ENCODE results near the gene PRKAR2A. TPM values are rescaled to one million over a fixed set of nuclear protein-coding genes. Genes with fewer than 3 reads are reported as not detected.

Gene PRKAR2A
- total RNA-seq, 1 experiment from 2014 or later, result 61.3 TPM

DNA sequence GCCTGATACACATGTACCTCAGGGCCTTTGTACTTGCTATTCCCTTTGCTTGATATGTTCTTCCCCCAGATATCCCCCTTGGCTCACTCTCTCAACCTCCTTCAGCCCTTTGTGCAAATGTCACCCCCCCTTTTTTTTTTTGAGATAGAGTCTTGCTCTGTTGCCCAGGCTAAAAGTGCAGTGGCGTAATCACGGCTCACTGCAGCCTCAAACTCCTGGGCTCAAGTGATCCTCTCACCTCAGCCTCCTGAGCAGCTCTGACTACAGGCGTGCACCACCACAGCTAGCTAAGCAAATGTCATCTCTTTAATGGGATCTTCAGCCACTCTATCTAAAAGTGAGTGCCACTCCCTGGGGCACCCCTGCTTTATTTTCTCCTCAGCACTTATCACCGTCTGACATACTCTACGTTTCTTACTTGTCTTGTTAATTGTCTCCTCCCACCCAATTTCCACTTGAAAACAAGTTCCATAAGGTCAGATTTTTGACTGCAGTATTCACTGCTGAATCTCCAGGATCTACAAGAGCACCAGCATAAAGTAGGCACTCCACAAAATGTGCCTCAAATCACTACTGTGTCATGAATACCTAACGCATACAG, 145.3 kb downstream of the PRKAR2A start:
- DNase-seq (ENCODE audit: unreplicated experiment), result no peak
- Mint-ChIP-seq H3K27ac (ENCODE audit: low read depth, unreplicated experiment) (no peak overlapping the region), H3K9me3 (ENCODE audit: unreplicated experiment) (no peaks in the 10 kb centered on the region), H3K4me3 (ENCODE audit: unreplicated experiment) (no peak overlapping the region), H3K4me1 (ENCODE audit: insufficient read depth, unreplicated experiment) (peaks cover 8% of the 10 kb centered on the region), H3K36me3 (ENCODE audit: insufficient read depth, unreplicated experiment) (peaks cover 97% of the 10 kb centered on the region), H3K27me3 (ENCODE audit: insufficient read depth, unreplicated experiment) (no peaks in the 10 kb centered on the region)
- intact Hi-C loops (cut with micrococcal nuclease), result no loop called here
- POLR2A ChIA-PET, result interaction anchor here (0.6 kb wide), 2 partner anchors 38 kb away, joined by 3 read pairs; no protein-coding TSS in a partner anchor
- BruUV-seq (replicated peaks), result no TSS peak
- CTCF ChIA-PET, result no interaction called here
- TF ChIP-seq, protein P1, sequence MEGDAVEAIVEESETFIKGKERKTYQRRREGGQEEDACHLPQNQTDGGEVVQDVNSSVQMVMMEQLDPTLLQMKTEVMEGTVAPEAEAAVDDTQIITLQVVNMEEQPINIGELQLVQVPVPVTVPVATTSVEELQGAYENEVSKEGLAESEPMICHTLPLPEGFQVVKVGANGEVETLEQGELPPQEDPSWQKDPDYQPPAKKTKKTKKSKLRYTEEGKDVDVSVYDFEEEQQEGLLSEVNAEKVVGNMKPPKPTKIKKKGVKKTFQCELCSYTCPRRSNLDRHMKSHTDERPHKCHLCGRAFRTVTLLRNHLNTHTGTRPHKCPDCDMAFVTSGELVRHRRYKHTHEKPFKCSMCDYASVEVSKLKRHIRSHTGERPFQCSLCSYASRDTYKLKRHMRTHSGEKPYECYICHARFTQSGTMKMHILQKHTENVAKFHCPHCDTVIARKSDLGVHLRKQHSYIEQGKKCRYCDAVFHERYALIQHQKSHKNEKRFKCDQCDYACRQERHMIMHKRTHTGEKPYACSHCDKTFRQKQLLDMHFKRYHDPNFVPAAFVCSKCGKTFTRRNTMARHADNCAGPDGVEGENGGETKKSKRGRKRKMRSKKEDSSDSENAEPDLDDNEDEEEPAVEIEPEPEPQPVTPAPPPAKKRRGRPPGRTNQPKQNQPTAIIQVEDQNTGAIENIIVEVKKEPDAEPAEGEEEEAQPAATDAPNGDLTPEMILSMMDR (IDR thresholded peaks at IDR 0.05; ENCODE audit: unreplicated experiment), result no peak

DNA sequence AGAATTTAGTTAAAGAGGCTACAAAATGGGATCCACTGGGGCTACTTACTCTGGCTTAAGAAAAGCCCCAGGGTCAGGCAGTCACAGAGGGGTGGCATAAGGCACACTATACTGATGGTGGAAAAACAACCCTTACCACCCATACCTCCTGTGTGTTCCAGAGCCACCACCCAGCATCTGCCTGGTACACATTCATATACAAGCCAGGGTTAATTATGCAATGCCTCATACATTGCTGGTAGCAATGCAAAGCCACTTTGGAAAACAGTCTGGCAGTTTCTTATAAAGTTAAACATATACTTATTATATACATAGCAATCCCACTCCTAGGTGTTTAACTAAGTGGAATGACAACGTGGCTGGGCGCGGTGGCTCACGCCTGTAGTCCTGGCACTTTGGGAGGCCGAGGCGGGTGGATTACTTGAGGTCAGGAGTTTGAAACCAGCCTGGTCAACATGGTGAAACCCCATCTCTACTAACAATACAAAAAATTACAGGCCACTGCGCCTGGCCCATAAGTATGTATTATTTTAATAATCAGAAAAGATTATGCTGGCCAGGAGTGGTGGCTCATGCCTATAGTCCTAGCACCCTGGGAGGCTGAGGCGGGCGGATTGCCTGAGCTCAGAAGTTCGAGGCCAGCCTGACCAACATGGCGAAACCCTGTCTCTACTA, 146.8 kb downstream of the PRKAR2A start:
- TF ChIP-seq, protein P1 (IDR thresholded peaks at IDR 0.05; ENCODE audit: unreplicated experiment), result no peak
- no peaks in the 10 kb centered on the region for H3K27me3 Mint-ChIP-seq (ENCODE audit: insufficient read depth, unreplicated experiment)
- ChIA-PET CTCF (no interaction called here), POLR2A (interaction anchor here (8.8 kb wide), 1 partner anchor 15 kb away, joined by 114 read pairs; the partner anchor contains the start of gene IP6K2)
- H3K9me3 Mint-ChIP-seq (ENCODE audit: unreplicated experiment), result no peaks in the 10 kb centered on the region
- no peak overlapping the region for H3K4me3 Mint-ChIP-seq (ENCODE audit: unreplicated experiment)
- intact Hi-C loops (cut with micrococcal nuclease), result no loop called here
- peaks cover 8% of the 10 kb centered on the region for H3K4me1 Mint-ChIP-seq (ENCODE audit: insufficient read depth, unreplicated experiment)
- H3K36me3 Mint-ChIP-seq (ENCODE audit: insufficient read depth, unreplicated experiment), result peaks cover 93% of the 10 kb centered on the region
- no peak for DNase-seq (ENCODE audit: unreplicated experiment)
- BruUV-seq (replicated peaks), result no TSS peak
- H3K27ac Mint-ChIP-seq (ENCODE audit: low read depth, unreplicated experiment), result no peak overlapping the region

DNA sequence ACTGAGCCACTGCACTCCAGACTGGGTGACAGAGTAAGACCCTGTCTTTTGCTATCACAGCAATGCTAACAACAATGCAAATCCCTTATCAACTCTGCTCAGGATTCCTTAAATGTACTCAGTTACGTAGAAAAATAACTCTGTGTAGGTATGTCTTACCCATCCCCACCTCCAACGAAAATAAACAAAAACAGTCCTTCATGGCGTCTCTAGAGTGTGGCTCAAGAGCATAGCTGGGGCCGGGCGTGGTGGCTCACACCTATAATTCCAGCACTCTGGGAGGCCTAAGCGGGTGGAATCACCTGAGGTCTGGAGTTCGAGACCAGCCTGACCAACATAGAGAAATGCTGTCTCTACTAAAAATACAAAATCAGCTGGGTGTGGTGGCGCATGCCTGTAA, 148.8 kb downstream of the PRKAR2A start:
- intact Hi-C loops (cut with micrococcal nuclease), result loop anchor here (2.0 to 10.0 kb wide), 2 partner anchors 42 to 216 kb away; partner anchors contain the start of gene ARIH2
- Mint-ChIP-seq H3K9me3 (ENCODE audit: unreplicated experiment) (no peaks in the 10 kb centered on the region), H3K36me3 (ENCODE audit: insufficient read depth, unreplicated experiment) (peaks cover 90% of the 10 kb centered on the region), H3K27ac (ENCODE audit: low read depth, unreplicated experiment) (no peak overlapping the region), H3K4me3 (ENCODE audit: unreplicated experiment) (no peak overlapping the region), H3K4me1 (ENCODE audit: insufficient read depth, unreplicated experiment) (peaks cover 20% of the 10 kb centered on the region), H3K27me3 (ENCODE audit: insufficient read depth, unreplicated experiment) (no peaks in the 10 kb centered on the region)
- ChIA-PET POLR2A (interaction anchor here (1.5 to 8.8 kb wide), 4 partner anchors 9 to 41 kb away, joined by 6 to 114 read pairs (median 54); partner anchors contain the start of gene IP6K2), CTCF (interaction anchor here (1.4 kb wide), 1 partner anchor 9 kb away, joined by 6 read pairs; no protein-coding TSS in a partner anchor)
- DNase-seq (ENCODE audit: unreplicated experiment), result no peak
- no TSS peak for BruUV-seq (replicated peaks)
- TF ChIP-seq, protein P1 (IDR thresholded peaks at IDR 0.05; ENCODE audit: unreplicated experiment), result no peak

DNA sequence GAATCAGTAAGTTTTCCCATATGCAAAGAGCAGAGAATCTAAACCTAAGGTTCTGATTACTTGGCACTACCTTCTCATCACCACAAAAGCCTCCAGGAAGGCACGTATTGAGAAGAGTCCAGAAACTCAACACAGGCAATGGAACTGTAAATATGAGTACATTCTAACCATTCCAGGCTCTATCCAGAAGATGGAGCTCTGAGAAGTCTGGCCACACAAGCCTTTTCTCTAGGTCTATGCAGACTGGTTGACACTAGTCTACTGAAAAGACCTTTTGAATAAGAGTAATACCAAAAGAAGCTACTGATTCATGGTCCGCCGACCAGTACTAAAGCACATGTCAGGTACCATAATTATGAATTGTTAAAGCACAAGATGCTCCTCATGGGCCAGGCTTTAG, 149.7 kb downstream of the PRKAR2A start:
- TF ChIP-seq, protein P1 (IDR thresholded peaks at IDR 0.05; ENCODE audit: unreplicated experiment), result no peak
- POLR2A ChIA-PET, result interaction anchor here (0.7 to 8.8 kb wide), 8 partner anchors 10 to 99 kb away, joined by 3 to 114 read pairs (median 5); partner anchors contain the start of gene IP6K2
- no peaks in the 10 kb centered on the region for H3K27me3 Mint-ChIP-seq (ENCODE audit: insufficient read depth, unreplicated experiment)
- CTCF ChIA-PET, result interaction anchor here (0.7 to 1.4 kb wide), 5 partner anchors 10 to 90 kb away, joined by 3 to 6 read pairs (median 3); no protein-coding TSS in a partner anchor
- no peak overlapping the region for H3K4me3 Mint-ChIP-seq (ENCODE audit: unreplicated experiment)
- no peak overlapping the region for H3K27ac Mint-ChIP-seq (ENCODE audit: low read depth, unreplicated experiment)
- intact Hi-C loops (cut with micrococcal nuclease), result loop anchor here (2.0 to 10.0 kb wide), 2 partner anchors 43 to 217 kb away; partner anchors contain the start of gene ARIH2
- no TSS peak for BruUV-seq (replicated peaks)
- no peak for DNase-seq (ENCODE audit: unreplicated experiment)
- H3K36me3 Mint-ChIP-seq (ENCODE audit: insufficient read depth, unreplicated experiment), result peaks cover 91% of the 10 kb centered on the region
- no peaks in the 10 kb centered on the region for H3K9me3 Mint-ChIP-seq (ENCODE audit: unreplicated experiment)
- peaks cover 27% of the 10 kb centered on the region for H3K4me1 Mint-ChIP-seq (ENCODE audit: insufficient read depth, unreplicated experiment)

Data from MCF 10A (cell line).